Thoracic aorta (tissue), 2 donors: ENCODE measurements around the gene CACNG5. TPM values are rescaled to one million over a fixed set of nuclear protein-coding genes. Genes with fewer than 3 reads are reported as not detected.

Experiments used
- ATAC-seq: fragments of 150-250 bp; one replicate; pipeline ENCODE4 v1.8.0; 2017; ENCODE audit warnings: low read depth; ENCODE audit not compliant: insufficient number of reproducible peaks, low FRiP score
- DNase-seq: peaks from one replicate; pipeline ENCODE4 v3.0.0-alpha.2; 2020; ENCODE audit warnings: low spot score
- H3K27ac ChIP-seq, 2 donors: fragments of 200-600 bp; sonication (generic); 1 replicate in 1 of 2; 2 replicates in 1 of 2; pipeline ENCODE4 v1.5.1; 2016; ENCODE audit warnings: mild to moderate bottlenecking in 2 of 2, moderate library complexity in 2 of 2
- H3K27me3 ChIP-seq: fragments of 200-600 bp; sonication (generic); replicated peaks from 2 replicates; pipeline ENCODE4 v1.6.0; 2016; ENCODE audit warnings: mild to moderate bottlenecking; ENCODE audit not compliant: insufficient read depth
- H3K36me3 ChIP-seq: fragments of 200-600 bp; sonication (generic); one replicate; pipeline ENCODE4 v1.5.1; 2016
- H3K4me1 ChIP-seq, 2 donors: fragments of 200-600 bp; sonication (generic); 1 replicate in 1 of 2; 2 replicates in 1 of 2; pipeline versions ENCODE4 v1.5.1 to v1.6.0; 2016; ENCODE audit warnings: low read depth in 2 of 2, mild to moderate bottlenecking in 1 of 2; ENCODE audit not compliant: control insufficient read depth in 1 of 2
- H3K4me3 ChIP-seq: fragments of 200-600 bp; sonication (generic); 2 replicates; pipeline ENCODE4 v1.5.1; 2016; ENCODE audit warnings: mild to moderate bottlenecking
- H3K9me3 ChIP-seq: fragments of 200-600 bp; sonication (generic); 2 replicates; pipeline ENCODE4 v1.5.1; 2016
- CTCF ChIP-seq: fragments of 200-600 bp; sonication (generic); IDR thresholded peaks from one replicate; pipeline ENCODE4 v1.5.1; 2019; ENCODE audit warnings: antibody characterized with exemption
- total RNA-seq, 2 donors: library from RNA; depleted of rRNA; stranded (reverse); fragments of >200 nt; gene quantifications; one replicate each; pipeline versions ENCODE4 v1.1.0 to v1.2.3, GENCODE V29; 2016

The CACNG5 gene
- total RNA-seq, 2 donors from 2014 or later = not detected

- ATAC-seq = no peak
- no peaks in the 10 kb centered on the region for H3K9me3 ChIP-seq
- TF ChIP-seq CTCF = no peak
- H3K4me3 ChIP-seq = no peak overlapping the region
- DNase-seq = no peak
- no peaks in the 10 kb centered on the region for H3K27me3 ChIP-seq
- H3K27ac ChIP-seq = no peak overlapping the region
- no peaks in the 10 kb centered on the region for H3K4me1 ChIP-seq
- H3K36me3 ChIP-seq = no peaks in the 10 kb centered on the region
Measured at GRCh38 chr17:66840061-66840460, 5.1 kb downstream of the CACNG5 start.

- Histone ChIP-seq H3K4me1 (no peaks in the 10 kb centered on the region), H3K27me3 (no peaks in the 10 kb centered on the region), H3K4me3 (no peak overlapping the region), H3K9me3 (no peaks in the 10 kb centered on the region), H3K27ac (no peak overlapping the region), H3K36me3 (no peaks in the 10 kb centered on the region)
- no peak for ATAC-seq
- no peak for DNase-seq
- TF ChIP-seq CTCF = no peak
Measured at GRCh38 chr17:66841328-66841727, 6.4 kb downstream of the CACNG5 start.

GRCh38 chr17:66841744-66842143 is 6.8 kb downstream of the CACNG5 start:
- no peaks in the 10 kb centered on the region for H3K27me3 ChIP-seq
- H3K4me3 ChIP-seq = no peak overlapping the region

GRCh38 chr17:66842505-66842904 is 7.6 kb downstream of the CACNG5 start:
- no peak for DNase-seq

More at GRCh38 chr17:66841744-66842143, 6.8 kb downstream of the CACNG5 start:
- no peak for DNase-seq
- H3K36me3 ChIP-seq = no peaks in the 10 kb centered on the region
- no peaks in the 10 kb centered on the region for H3K9me3 ChIP-seq
- TF ChIP-seq CTCF = no peak
- H3K27ac ChIP-seq = no peak overlapping the region
- ATAC-seq = no peak
- H3K4me1 ChIP-seq = no peaks in the 10 kb centered on the region

GRCh38 chr17:66842959-66843358 is 8.0 kb downstream of the CACNG5 start:
- Histone ChIP-seq H3K4me3 (no peak overlapping the region), H3K27ac (no peak overlapping the region), H3K4me1 (no peaks in the 10 kb centered on the region), H3K27me3 (no peaks in the 10 kb centered on the region), H3K9me3 (no peaks in the 10 kb centered on the region), H3K36me3 (no peaks in the 10 kb centered on the region)
- no peak for TF ChIP-seq CTCF
- ATAC-seq (no peak), DNase-seq (no peak)

More at GRCh38 chr17:66842505-66842904, 7.6 kb downstream of the CACNG5 start:
- no peak overlapping the region for H3K27ac ChIP-seq
- ATAC-seq = no peak
- H3K36me3 ChIP-seq = no peaks in the 10 kb centered on the region
- no peaks in the 10 kb centered on the region for H3K27me3 ChIP-seq
- TF ChIP-seq CTCF = no peak
- H3K4me3 ChIP-seq = no peak overlapping the region
- H3K9me3 ChIP-seq = no peaks in the 10 kb centered on the region
- no peaks in the 10 kb centered on the region for H3K4me1 ChIP-seq
